GM18508 (cell line): ENCODE data around the gene GAS2L1.

Experiments used
- ATAC-seq: cut with Tn5 transposase; IDR thresholded peaks from one replicate; pipeline ENCODE4 v1.9.1; 2021; ENCODE audit warnings: moderate number of reproducible peaks; ENCODE audit not compliant: insufficient read depth, unreplicated experiment

GAS2L1 gene

DNA sequence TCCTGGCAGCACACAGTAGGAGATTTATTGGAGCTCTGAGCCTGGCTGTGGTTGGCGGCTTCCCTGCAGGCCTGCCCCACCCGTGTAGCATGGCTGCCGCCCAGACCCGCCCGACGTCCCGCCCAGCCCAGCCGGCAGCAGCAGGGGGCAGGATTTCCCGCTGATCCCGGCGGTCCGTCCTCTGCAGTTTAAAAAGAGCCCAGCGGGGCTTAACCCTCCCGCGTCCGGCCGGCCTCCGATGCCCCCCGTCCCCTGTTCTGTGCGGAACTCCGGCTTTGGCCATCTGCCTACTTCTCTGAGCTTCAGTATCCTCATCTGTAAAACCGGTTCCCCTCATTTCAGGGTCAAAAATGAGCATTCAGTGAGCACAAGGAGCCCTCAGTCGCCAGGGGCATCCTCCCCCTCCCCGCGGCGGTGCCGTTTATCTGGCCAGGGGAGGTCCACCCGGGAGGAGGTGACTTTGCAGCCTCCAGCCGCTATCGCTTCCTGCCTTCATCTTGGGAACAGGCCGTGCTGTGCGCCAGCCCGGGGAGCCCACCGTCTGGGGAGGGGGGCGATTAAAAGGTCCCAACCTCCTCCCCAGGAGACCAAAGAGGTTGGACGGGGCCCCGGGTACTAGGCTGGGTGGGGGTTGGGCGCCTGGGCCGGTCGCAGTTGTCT lies at the start of gene GAS2L1:
GAS2L1 (plus strand) TSS at position 476 of the 660 bp plus-strand sequence. CDS start 1,456 bp downstream, outside the sequence.
- ATAC-seq, result no peak

DNA sequence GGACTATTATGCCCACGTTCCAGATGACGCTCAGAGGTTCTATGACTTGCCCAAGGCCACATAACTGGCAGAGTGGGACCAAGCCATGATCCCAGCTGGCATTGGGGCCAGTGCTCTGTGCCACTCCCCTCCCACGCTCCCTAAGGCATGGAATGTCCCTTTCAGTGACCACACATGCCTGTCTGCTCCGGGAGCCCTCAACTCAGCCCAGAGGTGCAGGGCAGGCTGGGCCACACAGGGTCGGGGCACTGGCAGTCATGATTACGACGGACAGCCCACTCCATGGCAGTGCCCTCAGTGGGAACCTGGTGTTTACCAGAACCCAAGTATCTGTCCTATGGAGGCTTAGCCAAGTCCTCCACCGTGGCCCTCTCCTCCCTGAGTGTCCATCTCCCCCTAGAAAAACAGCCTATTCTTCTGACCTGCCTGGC lies 48.7 kb upstream of the GAS2L1 start:
- no peak for ATAC-seq

DNA sequence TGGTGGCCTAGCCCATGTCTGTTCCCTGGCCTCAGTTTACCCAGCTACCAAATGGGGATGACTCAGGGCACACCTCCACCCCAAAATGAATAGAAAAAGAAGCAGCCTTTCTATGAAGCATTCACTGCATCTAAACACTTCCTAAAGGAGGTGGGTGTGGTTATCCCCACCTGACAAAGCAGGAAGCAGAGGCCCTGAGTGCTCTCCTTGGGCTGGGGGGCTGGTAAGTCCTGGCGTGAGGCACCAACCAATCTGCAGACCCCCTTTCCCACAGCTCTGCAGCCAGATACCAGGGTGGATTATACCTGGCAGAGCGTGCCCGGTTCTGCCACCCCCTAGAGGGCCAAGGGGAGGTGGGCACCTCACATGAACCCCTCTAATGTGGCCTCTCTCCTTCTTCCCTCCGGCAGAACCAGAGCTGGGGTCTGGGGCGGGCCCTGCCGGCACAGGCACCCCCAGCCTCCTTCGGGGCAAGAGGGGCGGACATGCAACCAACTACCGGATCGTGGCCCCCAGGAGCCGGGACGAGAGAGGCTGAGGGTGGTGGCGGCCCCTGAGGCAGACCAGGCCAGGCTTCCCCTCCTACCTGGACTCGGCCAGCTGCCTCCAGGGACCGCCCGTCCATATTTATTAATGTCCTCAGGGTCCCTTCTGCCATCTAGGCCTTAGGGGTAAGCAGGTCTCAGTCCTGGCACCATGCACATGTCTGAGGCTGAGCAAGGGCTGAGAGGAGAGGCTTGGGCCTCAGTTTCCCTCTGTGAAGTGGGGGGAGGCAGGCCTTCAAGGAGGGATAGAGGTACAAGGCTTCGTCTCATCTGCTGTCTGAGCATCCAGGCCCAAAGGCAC lies 47.8 kb upstream of the GAS2L1 start:
- no peak for ATAC-seq

DNA sequence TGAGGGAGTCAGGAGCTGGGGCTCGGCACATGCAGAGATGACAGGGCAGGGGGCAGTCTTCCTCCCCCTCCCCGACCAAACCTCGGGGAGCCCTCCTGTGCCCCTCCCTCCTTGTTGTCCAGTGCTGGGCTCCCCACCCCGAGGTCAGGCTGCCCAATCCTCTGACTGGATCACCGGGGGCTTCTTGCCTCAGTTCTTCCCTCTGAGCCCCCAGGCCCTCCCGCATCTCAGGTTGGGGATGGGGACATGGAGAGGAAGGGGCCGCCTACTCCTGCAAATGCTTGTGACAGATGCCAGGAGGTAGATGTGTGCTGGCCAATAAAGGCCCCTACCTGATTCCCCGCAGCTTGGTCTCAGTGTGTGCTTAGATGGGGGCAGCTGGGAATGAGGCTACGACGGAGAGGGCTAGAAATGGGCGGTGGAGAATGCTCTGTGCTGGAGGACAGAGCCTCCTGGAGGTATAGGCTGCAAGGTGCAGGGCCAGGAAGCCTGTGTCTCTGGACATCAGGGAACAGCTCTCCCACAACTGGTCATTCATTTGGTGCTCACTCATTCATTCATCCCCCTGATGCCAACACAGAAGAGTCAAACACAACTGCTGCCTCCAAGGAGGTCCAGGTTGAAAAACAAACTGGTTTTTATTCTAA lies 47.1 kb upstream of the GAS2L1 start:
- ATAC-seq, result no peak

DNA sequence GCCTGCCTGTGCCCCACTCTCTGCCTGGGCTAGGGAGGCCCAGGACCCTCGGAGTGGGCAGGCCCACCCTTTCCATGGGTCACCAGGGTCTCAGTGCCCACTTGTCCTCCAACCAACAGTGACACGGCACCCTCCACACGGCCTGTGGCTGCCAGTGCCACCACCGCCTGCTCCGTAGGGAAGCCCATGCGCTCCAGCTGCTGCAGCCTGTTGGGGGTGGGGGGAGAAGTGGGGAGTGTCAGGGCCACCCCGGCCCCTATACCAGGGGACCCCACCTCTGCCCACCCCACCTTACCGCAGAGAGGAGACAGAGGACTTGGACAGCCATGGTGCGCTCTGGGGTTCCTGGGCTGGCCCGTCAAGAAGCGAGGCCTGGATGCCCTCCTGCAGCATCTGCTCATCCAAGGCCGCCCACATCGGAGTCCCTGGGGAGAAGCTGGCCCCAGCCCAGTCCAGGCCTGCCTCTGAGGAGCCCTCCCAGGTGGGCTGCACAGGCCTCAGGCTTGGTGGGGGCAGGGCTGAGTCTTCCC lies 46.4 kb upstream of the GAS2L1 start:
- ATAC-seq, result no peak

DNA sequence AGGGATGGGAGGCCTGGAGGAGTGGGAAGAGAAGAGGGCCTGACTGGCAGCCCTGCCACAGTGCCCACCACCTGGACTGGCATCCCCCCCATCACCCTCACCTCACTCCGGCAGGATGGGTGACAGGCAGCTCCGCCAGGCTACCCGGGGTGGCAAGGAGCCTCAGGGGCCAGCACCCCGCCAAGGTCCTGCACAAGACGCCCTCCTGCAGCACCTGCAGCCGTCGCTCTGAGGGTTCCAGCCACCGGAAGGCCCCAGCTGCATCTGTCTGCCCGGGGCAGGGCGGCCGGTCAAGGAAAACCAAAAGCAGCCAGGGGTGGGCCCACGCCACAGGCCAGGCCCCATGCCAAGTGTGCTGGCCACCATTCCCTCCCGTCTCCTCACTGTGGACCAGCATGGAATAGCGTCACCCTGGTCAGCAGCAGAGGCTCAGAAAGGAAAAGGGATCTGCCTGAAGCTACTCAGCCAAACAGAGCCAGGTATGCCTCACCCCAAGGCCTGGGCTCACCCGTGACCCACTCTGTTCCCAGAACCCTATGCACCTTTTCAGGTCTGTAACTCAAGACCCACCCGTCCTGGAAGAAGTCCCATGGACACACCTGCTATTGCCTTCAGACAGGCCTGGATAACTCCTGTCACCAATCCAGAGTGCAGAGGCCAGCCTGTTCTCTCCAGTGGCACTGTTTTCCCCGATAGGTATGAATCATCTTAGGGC lies 45.7 kb upstream of the GAS2L1 start:
- no peak for ATAC-seq

DNA sequence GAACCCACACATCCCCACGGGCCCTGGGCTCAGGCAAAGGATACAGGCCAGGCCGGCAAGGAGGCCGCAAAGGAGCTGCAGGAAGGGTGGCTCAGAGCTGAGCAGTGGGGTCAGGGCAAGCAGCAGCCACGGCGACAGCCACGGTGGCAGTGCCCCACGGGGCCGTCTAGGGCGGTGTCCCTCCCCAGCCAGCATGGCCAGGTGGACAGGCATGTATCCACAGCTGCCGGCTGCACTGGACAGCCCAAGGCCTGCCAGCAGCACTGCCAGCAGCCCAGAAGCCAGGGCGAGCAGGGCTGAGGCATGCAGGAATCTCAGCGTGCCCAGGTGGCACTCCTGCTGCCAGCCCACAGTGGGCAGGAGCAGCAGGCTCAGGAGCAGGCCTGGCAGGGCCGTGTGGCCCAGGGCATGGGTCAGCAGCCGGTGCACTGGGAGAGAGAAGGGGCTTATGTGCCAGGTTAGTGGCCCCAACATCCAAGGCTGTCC lies 42.6 kb upstream of the GAS2L1 start:
- ATAC-seq, result no peak

DNA sequence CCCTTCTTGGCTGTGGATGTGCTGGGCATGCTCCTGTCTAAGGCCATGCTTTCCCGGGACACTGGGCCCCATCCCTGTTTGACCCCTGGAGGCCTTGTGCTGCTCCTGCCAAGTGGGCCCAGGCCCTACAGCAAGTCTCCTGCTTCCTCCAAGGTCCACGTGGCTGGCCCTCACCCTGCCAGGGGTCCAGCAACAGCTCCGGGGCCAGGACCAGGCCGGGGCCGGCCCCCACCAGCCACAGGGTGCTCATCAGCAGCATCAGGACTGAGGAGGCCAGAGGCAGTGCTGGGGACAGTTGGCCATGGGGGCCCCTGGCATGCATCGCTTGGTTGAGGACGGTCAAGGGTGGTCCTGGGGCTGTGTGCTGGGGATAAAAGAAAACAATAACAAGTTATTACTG lies 41.1 kb upstream of the GAS2L1 start:
- ATAC-seq, result no peak

DNA sequence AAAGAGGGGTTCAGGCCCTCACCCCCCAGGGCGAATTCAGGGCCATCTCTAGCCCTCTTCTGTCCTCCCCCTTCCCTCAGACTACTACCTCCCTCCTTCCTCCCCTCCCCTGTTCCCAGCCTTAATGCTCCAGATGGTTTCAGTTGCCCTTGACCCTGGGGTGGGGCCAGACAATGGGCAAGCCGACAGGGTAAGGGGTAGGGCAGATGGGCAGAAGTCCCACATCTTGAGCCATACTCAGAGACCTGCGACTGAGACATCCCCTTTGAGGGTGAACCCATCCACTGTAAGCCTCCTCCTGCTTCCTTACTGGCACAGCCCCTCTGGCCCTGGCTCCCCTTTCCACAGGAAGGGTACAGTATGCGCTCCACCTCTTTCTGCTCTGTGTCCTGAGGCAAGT lies 40.5 kb upstream of the GAS2L1 start:
- no peak for ATAC-seq

DNA sequence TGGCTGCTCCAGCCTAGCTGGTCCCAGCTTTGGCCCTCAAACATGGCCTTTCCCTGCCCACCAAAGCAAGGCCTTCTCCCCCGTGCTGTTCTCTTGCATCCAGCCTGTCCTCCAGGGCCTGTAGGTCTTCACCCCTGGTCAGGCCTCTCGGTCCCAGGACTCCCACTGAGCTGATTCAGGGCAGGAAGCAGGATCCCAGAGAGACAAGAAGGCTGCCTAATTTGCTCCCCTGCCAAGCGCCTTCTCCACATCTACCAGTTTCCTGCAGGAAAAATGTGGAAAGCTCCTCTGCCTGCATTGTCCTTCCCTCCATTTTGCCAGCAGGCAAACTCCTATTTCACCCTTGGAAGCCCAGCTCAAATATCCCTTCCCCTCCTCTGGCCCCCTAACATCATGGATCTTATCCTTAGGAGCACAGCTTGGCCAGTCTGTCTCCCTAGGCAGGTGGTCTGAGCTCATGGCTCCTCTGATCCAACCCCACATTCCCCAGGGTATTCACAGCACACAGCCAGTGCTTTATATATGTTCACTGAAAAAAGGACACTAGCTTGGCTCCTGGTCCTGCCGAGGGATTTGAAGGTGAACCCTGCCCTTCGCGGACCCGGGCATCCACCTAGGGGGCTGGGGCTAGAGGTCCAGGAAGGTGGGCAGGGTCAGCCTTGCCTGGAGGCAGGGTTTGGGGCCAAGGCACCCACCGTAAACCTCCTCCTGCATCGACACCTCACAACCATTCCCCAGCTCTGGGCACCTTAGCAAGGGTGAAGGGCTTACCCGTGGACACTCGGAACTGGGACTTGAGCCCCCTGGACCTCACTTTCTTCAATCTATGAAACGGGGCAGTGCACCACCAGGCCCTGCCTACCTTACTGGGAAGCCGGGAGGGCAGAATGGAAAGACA lies 39.6 kb upstream of the GAS2L1 start:
- ATAC-seq, result no peak

DNA sequence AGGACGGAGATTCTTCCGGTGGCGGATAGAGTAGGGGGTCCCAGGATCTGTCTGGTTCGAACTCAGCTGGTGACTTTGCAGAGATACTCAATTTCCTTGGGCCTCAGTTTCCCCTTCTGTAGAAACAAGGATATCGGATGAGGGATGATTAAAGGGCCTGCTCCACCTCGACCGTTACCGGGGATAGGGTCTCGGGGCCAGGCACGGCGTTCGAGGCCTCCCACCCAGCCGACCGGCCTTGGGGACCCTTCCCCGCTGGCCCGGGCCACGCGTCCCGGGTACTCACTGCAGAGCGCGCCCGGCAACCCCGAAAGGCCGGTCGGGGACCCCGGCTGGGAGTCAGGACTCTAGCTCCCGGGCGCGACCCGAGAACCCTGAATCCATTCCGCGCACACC lies 39.0 kb upstream of the GAS2L1 start:
- ATAC-seq, result no peak

DNA sequence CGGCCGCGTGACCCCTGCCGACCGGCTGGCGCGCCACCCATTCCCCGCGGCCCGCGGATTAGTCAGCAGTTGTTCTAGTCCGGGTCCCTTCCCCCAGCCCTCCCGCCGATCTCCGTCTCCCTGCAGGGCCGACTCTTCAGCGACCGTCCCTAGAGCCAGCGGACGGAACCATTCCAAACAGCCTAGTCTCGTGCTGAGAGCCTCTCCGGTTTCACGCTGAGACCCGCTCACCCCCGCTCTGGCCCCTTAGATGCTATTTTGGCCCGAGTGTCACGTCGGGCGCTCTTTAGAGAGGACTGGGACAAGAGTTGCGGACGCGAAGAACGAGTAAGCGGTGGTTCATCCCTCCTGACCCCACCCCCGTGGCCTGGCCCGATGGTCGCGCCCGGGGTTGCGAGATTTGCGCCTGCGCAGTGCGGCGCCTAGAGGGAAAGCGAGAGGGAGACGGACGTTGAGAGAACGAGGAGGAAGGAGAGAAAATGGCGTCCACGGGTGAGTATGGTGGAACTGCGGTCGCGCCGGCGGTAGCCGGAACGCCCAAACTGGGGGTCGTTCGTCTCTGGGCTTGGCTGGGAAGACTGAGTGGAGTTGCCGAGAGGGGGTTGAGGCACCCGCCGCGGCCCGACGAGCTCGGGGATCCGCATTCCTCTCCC lies 38.5 kb upstream of the GAS2L1 start, which contains the start of the genes EWSR1 and RHBDD3:
EWSR1 (plus strand) TSS at position 411 of the 653 bp plus-strand sequence; CDS start at position 480, 69 bp downstream.
RHBDD3 (minus strand) TSS at position 124 of the 653 bp plus-strand sequence. CDS start 2,355 bp downstream, outside the sequence.
- ATAC-seq, result no peak

DNA sequence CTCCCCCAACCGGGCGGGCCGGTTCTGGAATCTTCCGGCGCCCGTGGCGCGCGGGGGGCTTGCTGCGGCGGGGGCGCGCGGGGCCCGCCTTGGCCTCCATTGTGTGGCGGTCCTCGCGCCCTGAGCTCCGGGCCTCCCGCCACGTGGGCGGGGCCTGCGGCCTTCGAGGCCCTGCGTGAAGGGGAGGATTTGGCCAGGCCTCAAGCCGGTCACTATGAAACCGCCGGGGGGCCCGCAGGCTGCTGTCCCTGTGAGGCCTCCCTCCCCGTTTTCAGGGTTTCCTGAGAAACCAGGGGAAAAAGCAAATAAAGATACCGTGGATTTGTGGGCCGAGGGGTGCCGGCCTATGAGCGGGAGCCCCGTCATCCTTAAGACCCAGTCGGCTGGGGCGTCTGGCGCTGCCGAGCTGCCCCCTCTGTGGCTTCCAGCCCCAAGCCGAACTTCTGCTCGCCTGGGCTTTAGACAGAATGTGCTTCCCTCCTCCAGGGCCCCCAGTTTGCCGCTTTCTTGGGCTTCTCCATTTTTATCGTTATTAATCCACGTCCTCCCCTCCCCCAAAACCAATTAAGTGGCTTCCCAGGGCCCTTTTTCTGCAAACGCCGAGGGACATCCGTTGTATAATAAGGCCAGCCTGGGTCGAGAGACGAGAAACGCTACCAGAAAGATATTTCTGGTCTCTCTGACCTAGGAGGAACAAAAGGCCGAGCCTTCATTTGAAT lies 37.8 kb upstream of the GAS2L1 start:
- no peak for ATAC-seq

DNA sequence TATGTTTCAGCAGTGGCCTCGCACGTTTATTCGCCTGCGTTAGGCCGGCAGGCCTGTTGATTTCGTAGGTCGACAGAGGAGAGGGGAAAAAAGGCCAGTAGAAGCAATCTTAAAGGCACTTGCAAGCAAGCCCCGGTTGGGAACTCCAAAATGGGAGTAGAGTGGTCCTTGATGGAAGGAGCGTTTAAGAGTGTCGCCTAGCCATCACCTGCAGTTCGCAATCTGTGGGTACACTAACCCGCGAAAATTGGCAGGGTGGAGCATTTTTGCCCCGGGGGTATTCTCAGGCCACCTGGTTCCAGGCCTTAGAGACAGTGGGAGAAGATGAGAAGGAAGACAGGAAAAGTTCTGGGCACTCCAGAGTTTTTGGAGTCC lies 37.2 kb upstream of the GAS2L1 start:
- no peak for ATAC-seq

DNA sequence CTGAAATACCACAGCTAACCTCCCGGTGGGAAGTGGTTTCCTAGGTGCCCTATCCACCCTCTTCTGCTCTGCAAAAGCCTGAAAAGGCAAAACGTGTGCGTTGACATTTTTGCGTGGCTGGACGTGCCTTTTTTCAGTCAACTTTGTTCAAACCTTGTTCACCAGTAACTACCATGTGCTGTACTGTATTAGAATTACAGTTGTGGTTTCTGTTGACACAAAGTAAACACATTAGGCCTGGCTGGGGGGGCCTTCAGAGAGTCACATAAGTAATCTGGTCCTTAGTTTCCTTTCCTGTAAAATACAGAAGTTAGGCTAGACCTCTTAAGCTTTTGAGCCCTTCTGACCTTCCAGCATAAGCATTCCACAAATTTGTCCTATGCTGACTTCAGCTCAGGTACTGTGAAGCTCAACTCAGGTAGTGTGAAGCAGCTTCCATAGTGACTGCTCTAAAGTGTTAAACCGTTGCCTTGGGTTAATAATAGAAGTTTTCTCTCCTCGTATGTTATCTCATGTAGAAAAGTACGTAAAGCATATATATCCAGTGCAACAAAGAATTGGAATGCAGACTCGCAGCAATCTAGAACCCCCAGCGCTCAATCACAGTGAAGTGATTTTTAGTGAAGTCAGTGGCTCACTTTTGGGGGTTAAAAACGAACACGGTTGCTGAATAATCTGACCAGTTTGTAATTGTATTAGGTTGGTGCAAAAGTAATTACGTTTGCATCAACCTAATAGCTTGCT lies 36.5 kb upstream of the GAS2L1 start:
- no peak for ATAC-seq

DNA sequence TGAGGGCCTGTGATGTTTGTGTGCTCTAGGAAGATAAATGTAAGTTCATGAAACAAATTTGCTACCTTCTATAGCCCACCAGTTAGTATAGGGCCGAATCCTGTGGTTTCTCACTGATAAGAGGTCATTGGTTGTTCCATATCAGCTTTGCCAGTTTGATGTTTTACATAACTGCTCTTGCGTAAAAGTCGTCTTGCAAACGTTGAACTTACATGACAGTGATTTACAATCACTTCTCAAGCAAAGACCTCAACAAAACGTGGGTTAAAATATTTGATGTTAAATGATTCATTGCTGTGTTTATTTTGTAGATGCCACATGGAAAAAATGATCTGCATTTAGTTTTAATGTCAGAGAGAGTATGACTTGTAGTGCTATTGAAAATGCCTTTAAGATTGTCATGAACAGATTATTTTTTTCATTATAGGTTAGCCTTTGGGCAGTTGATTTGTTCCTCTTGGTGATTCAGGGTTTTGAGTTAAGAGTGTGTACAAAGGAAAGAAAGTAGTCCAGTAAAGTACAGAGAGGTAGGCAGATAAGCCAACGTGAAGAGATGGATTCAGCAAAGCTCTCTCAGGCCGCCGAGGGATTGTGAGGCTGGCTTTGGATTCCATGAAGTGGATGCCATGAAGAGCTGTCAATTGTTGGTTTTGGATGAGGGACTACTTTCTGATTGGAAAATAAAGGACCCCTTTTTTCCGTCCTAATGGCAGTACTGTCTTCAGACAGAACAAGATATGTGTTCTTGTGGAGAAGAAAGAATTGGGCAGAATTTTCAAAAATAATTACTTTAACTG lies 35.8 kb upstream of the GAS2L1 start:
- ATAC-seq, result no peak
